HG02678 (cell line): ENCODE data around the gene OTOA.
"Not testable (repeated sequence)": the region's sequence is repeated elsewhere in the genome, so short reads cannot be mapped to it uniquely, and the experiment has no call there.

Source experiments
- ATAC-seq: cut with Tn5 transposase; IDR thresholded peaks from one replicate; pipeline ENCODE4 v1.9.1; 2021; ENCODE audit warnings: mild to moderate bottlenecking, moderate library complexity; ENCODE audit not compliant: unreplicated experiment

Gene OTOA

GRCh38 chr16:21639493-21639892 lies 24.3 kb upstream of the OTOA start:
- no peak for ATAC-seq

DNA sequence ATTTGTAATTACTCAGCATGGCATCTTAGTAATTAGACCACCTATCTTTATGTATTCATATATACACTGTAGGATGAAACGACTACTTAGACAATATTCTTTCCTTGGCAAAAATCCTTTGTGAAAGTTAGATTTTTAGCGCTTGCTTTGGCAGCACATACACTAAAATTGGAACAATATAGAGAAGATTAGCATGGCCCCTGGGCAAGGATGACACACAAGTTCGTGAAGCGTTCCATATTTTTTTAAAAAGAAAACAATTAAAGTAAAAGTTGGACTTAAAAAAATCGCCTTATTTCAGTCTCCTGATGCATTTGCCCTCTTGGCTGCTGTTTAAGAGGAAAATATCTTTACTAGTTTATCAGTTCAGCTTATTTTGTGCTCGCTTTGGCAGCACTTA lies 21.9 kb upstream of the OTOA start:
- no peak for ATAC-seq

- ATAC-seq: no peak
Measured at GRCh38 chr16:21642861-21643260, 20.9 kb upstream of the OTOA start.

DNA sequence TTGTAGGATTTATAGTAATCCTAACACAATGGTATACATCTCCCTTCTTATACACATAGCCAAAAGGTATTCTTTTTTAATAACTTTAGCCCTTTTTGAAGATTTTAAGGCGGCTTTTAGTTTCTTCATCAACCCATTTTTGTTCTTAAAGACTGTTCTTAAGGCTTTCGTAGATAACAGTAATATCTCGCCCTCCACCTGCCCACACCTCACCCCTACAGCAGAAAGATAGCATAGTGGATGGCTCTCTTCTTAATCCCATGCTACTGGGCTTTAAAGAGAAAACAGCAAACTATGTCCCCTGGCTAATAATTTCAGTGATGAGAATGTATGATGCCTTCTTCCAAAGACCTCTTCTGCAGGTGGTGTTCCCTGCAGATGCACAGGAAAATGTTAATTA lies 20.0 kb upstream of the OTOA start:
- ATAC-seq: no peak

DNA sequence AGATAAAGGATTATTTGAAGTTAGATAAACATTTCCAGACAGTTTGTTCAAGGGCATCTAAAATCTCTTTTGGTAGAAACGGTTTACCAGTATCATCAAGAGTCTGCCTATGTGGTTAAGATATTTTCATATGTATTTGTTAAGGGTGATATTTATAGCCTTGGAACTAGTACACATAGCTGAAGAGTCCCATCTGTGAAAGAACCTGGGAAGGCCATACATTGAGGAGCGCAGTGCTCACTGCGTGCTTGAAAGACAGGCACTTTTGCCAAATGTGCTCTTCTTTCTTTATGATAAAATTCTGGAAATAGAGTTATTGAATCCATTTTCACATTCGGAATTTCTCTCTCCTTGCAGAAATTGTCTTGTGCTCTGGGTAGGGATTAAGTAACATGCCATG lies 19.1 kb upstream of the OTOA start:
- no peak for ATAC-seq

- ATAC-seq: peak; percentile 30
Measured at GRCh38 chr16:21645261-21645721, 18.5 kb upstream of the OTOA start.

GRCh38 chr16:21646091-21646490 lies 17.7 kb upstream of the OTOA start:
- ATAC-seq: no peak

- ATAC-seq: peak; percentile 93
Measured at GRCh38 chr16:21646721-21647561, 16.8 kb upstream of the OTOA start.

- ATAC-seq: no peak
Measured at GRCh38 chr16:21647562-21648164, 16.1 kb upstream of the OTOA start.

DNA sequence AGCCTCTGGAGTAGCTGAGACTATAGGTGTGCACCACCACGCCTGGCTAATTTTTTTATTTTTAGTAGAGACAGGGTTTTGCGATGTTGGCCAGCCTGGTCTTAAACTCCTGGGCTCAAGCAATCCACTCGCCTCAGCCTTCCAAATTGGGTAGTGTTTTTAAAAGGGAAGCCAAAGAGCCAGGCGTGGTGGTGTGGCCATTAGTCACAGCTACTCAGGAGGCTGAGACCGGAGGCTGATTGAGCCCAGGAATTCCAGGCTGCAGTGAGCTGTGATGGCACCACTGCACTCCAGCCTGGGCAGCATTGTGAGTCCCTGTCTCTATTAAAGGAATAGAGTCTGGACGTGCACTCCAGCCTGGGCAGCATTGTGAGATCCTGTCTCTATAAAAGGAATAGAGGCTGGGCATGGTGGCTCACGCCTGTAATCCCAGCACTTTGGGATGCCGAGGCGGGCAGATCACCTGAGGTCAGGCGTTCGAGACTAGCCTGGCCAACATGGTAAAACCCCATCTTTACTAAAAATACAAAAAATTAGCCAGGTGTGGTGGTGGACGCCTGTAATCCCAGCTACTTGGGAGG lies 13.9 kb upstream of the OTOA start:
- not testable (repeated sequence) for ATAC-seq

- ATAC-seq: no peak
Measured at GRCh38 chr16:21650521-21650920, 13.2 kb upstream of the OTOA start.

DNA sequence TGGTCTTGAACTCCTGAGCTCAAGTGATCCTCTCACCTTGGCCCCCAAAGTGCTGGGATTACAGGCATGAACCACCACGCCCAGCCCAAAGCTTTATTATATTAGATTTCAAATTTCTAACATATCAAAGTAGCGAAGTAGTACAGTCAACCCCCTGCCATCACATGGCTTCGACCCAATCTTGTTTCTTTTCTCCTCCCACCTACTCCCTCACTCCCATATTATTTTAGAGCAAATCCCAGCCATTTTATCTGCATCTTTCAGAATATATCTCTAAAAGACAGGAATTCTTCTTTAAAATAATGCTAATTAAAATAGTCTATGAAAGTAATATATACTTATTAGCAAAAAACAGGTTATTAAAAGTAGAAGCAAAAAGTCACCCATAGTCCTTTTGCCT lies 12.3 kb upstream of the OTOA start:
- ATAC-seq: no peak

- ATAC-seq: no peak
Measured at GRCh38 chr16:21652453-21652852, 11.3 kb upstream of the OTOA start, which contains the start of gene IGSF6. TSS of gene IGSF6 (minus strand) at chr16:21652608. CDS start at chr16:21652598, 10 bp downstream.

GRCh38 chr16:21653571-21653970 lies 10.2 kb upstream of the OTOA start:
- no peak for ATAC-seq

GRCh38 chr16:21654466-21654865 lies 9.3 kb upstream of the OTOA start:
- no peak for ATAC-seq

GRCh38 chr16:21654881-21655280 lies 8.9 kb upstream of the OTOA start:
- no peak for ATAC-seq

DNA sequence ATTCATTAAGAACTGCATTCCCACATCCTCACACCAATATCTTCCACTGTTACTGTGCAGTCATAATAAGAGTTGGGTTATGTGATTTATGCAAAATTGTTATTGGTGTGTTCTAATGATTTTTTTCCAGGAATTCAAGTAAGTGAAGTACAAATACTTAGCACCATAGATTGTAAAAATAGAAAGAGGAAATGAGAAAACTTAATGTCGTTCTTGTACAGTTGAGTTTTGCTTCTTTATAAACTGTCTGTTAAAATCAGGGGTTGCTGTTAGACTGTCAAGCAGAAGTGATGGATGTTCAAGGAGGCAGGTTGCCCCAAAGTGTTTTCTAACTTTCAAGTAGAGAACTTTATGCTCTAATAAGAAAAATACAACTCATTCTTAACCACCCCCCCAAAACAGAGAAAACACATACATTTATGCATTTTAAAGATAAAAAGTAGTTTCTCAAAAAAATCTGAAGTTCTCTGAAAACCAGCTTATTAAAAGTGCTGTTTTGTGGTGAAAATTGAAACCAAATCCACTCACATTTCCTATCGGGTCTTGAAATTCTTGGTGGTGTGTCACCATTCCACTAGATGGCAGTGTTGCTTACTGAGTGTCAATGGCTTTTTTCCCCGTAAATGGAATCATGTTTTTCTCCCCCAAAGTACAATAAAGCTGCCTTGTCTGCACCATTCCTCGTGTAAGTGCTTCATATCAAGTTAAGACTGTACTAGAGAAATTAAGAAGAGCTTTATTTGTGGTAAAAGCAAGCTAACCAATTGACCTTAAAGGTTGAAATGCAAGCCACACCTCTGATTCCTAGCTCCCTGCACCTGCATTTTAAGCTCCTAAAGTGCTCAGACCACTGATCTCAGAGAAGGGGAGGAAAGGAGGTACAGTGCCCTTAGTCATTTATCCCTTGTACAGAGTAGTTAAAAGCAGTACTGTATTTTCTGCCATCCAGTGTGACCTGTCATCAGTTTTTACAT lies 6.7 kb upstream of the OTOA start:
- no peak for ATAC-seq

DNA sequence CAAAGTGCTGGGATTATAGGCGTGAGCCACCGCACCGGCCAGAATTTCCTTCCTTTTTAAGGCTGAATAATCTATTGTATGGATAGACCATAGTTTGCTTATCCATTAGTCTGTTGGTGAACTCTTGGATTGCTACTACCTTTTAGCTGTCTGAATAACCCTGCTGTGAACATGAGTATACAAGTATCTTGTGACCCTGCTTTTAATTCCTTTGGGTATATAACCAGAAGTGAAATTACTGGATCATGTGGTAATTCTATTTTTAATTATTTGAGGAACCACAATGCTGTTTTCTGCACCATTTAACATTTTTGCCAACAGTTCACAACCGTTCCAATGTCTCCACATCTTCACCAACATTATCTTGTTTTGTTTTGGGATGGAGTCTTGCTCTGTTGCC lies 4.6 kb upstream of the OTOA start:
- no peak for ATAC-seq

DNA sequence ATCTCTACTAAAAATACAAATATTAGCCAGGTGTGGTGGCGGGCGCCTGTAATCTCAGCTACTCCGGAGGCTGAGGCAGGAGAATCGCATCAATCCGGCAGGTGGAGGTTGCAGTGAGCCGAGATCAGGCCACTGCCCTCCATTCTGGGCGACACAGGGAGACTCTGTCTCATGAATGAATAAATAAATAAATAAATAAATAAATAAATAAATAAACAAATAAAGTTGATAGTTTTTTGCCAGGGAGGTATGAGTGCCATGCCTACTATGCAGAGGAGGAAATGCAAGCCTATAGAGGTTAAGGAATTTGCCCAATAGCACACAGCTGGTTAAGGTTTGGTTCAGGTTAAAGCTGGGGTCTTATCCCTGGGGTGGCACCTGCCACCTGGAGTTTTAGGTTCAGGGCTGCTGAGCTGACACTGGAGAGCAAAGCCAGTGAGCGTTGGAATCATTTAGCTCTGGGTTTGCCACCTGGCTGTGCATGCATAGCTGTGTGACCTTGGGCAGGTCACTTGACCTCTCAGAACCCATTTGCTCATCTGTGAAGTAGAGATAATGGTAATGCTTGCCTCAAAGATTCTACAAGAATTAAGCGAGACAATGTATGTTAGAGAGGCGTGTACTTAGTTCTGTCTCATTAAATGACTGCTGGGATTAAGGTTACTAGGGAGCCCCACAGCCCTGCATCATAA lies 1.2 kb downstream of the OTOA start:
- ATAC-seq: no peak

DNA sequence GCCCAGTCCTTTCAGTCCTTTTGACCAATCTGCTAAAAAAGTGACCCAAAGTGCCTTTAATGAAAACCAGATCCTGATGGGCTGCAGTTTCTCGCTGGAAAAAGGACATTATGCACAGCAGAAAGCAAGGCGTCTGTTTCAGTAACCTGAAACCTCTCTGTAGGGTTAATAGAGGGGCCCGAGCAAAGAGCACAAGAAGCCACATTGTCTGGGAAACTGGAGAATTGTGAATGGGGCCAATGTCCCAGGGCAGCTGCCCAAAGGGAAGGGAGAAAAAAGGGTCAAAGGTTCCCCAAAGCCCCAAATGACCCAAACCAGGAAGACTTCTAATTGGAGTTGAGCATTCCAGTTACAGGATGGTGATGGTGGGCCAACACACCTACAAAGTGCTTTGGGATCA lies 3.0 kb downstream of the OTOA start:
- ATAC-seq: no peak
